Measurements from ENCODE around the gene SH3D21.

Gene SH3D21

DNA sequence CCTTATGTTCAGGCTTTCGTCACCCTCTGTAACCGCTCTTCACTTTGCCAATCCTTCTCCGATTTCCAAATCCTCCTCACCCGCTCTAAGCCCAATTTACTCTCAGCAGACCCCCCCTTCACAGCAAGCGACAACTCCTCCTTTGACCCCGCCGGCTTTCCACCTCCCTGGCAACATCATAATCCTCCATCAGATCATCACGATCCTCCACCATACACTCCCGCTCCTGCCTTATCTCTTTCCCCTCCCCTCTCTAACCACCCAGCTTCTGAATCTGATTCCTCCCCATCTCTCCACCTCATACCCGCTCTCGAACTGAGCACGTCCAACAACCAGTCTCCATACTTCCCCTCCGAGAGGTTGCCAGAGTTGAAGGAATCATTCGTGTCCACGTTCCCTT lies 24.8 kb downstream of the SH3D21 start:
- DNase-seq, result no peak

DNA sequence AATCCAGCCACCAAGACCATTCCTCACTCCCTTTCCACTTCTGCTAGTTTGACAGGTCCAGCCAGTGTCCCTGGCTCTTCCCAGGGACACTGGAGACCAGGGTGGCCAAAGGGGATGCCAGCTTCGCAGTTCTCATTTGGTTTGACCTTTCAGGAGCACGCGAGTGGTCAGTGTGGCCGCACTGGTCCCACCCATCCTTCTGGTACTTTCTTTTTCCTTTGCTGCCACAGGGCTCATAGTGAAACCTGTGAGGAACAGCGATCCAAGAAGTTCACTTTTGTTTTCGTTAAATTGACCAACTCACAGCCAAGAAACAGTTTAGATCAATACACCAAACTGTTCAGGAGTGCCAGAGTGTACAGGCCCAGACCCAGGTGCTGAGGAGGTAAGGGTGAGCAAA lies 31.7 kb downstream of the SH3D21 start:
- no peak for DNase-seq

DNA sequence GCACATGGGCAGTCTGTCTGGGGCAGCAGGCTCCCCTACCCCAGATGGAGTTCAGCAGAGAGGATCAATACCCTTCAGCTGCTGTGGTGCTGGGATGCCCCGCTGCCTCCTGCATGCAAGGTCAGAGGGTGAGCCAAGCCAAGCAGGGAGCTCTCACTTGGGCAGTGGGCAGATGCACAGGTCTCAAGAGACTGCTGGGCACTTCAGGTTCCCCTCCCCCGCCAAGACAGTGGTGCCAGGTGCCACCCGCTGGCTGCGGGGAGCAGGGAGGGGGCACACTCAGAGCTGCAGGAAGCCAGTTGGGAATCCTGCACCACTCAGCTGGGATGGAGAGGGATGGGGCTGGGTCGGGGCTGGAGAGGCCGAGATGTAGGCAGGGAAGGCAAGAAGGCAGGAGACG lies 33.0 kb downstream of the SH3D21 start:
- no peak for DNase-seq

DNA sequence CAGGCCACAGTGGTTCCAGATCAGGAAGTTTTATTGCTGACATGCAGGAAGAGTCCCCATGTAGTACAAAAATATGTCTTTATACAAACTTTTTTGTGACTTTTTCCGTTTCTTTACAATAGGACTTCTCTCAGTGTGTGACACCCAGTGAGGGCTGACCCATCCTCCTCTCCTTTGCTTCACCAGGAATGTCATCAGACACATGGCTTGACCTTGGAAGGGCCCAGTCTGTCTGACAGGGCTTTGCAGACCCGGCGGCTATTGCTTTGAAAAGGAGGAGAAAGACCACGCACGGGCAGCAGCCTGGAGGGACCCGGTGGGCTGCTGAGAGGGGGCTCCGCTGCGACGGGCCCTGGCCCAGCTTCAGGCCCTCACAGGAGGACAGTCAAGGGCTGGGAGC lies 33.4 kb downstream of the SH3D21 start:
- no peak for DNase-seq

DNA sequence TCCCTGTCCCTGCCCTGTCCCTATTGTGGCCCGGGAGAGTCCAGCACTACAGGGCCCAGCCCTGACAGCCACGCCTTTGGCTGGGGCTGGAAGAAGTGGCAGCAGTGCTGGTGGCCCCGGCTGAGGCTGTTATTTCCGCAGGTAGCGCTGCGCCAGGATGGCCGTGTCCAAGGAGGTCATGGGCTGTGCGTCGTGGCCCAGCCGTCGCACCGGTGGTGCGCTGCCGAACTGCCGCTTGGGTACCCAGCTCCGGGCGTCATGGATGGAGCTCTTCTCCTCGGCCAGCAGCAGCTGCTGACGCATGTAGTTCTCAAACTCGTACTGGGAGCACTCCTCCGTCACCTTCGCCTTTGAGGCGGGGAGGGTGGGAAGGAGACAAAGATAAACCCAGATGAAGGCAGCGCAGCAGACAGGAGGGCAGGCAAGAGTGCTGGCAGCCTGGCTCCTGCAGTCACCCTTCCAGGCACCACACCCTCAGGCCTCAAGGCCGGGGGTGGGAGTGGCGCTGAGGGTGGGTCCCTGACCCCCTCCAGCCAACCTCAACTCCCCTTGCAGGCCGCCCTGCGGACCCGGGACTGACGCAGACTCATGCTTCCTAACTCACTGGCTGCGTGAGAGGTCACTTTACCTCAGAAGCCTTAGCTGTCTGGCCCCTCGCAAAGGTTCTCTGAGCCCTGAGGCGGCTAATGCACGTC lies 35.6 kb downstream of the SH3D21 start:
- no peak for DNase-seq

DNA sequence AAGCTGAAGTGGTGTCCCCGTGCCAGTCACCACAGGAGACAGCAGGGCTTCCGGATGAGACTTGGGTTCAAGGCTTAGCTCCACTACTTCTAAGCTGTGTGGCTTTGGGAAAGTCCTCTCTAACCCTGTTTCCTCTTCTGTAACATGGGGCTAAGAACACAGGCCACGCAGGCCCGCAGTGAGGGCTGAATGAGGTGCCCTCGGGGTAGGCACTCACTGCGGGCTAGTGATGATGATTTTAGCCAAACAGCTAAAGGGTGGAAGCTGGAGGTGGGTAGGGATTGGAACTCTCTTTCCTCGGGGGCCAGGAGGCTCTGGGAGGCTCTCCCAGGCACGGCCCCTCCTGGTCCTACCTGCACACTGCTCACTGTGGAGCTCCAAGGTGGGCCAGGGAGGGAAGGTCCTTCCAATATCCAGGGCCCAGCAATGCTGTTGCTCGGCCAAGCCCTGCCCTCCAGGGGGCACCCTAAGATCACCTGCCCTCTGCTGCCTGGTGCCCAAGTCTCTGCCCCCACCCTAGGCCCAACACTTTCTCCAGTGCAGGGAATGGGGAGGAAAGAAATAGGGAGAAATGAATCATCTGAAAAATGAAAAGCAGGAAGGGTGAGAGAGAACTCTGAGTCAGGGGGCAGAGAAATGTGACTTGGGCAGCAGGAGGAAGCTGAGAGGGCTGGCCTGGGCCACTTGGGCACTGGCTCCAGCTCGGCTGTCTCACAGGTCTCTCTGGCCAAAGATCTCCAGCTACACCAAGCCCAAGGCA lies 36.4 kb downstream of the SH3D21 start:
- DNase-seq, result peak; percentile 64

DNA sequence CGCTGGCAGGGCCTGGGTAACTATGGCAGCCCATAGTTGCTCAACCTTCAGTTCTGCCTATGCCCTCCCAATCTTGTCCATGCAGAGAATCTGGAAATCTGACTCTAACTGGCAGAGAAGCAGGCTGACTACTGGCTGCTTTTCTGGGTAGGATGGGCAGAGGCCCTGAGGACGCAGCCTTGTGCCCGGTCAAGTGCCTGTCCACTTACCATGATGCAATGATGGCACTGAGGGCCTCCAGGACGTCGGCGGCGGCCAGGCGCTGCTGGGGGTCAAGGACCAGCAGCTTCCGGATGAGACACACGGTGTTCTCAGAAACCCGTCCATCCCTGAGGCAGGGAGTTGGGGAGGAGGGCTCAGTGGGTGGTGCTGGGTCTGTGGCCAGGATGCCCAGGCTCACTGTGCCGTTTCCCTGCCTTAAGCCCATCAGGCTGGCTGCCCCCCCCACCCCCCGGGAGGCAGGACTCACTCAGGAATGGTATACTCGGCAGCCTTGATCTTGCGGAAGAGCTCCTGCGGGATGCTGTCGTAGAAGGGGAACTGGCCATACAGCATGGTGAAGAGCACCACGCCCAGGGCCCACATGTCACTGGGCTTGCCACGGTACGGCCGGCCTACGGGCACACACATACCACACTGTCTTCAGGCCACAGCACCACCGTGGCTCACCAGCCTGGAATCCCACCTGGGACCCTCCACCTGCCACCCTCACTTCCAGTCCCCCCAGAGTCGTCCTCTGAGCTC lies 37.7 kb downstream of the SH3D21 start:
- no peak for DNase-seq

DNA sequence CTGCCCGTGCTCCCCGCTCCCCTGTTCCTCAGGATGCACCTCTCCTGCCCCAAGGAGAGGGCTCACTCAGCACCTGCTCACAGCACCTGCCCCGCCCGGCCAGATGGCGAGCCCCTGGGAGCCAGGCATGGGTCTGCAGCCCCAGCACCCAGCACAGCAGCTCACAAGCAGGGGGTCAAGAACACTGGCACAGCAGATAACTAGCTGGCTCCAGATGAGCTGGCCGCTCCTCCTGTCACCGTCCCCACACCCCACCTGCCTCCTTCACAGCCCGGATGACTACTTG lies 38.2 kb downstream of the SH3D21 start:
- DNase-seq, result no peak

DNA sequence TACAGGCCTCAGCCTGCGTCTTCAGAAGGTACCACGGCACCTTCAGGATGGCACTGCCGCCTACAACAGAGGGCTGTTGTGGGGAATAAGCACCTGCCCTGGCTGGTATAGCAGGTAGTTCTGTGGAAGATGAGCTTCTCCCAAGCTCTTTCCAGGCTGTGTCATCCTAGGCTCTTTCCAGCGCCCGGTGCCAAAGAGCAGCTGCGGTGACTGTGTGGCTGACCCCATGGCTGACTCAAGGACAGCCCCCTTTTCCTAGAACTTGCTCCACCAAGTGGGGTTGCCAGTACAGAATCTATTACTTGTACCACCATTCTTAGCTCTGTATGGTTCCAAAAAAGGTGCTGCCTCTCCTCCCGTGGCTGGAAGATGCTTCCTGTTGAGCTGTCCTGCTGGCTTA lies 39.2 kb downstream of the SH3D21 start:
- no peak for DNase-seq

DNA sequence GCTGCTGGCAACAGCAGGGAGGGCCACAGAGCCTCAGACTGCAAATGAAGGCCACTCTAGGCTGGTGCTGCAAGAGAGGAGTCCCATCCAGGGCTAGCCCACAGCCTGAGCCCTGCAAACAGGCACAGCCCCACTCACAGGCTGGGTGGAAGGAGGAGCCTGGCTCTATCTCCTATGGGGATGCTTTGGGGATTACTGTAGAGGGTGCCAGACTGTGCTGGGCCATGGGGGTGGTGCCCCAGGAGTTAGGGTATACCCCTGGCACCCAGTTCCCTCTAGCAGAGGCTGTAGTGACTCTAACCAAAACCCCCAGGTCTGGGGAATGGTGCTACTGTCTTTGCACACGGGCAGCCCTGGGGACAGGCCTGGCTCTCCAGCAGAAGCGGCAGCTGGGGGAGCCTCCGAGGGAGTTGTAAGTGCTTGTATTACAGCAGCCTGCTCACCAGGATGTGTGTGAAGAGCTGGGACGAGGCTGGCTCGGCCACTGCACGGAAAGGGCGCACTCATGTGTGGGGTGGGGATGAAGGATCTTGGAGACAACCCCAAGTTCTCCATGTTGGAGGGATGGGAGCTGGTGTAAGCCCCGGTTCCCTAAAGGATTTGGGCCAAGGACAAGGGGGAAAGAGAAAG lies 40.7 kb downstream of the SH3D21 start:
- DNase-seq, result no peak

DNA sequence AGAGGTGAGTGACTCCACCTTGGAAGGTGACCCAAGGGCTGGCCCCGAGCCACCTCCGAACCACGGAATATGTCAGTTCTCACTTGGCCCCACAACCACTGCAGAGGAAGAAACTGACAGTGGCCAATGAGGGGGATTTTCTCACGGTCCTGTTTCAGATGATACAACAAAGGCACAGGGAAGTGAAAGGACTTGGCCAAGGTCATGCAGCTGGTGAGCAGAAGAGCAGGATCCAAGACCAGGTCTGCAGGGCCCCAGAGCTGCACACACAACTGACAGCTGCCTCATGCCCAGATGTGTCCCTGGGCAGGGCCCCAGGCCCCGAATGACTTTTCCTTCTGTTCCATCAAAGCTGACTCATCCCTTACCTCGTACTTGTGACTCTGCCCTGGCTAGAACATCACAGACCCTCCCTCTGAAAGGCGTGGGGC lies 43.1 kb downstream of the SH3D21 start:
- DNase-seq, result peak; percentile 33

DNA sequence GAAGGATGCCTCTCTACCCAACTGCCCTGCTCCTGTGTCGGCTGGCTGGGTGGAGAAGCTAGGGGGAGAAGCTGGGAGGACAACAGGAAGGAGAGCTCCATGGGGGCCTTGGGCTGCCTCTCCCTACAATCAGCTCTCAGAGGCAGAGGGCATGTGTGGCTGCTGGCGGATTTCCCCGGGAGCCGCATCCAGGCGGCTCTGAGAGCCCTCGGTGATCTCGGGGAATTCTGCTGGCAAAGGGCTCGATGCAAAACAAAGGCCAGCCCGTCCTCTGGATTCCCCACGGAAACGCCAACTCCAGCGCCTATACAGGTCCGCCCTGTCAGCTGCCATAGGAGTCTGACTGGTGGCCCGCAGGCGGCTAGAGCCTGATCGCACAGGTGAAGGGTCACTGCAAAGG lies 43.7 kb downstream of the SH3D21 start:
- no peak for DNase-seq

DNA sequence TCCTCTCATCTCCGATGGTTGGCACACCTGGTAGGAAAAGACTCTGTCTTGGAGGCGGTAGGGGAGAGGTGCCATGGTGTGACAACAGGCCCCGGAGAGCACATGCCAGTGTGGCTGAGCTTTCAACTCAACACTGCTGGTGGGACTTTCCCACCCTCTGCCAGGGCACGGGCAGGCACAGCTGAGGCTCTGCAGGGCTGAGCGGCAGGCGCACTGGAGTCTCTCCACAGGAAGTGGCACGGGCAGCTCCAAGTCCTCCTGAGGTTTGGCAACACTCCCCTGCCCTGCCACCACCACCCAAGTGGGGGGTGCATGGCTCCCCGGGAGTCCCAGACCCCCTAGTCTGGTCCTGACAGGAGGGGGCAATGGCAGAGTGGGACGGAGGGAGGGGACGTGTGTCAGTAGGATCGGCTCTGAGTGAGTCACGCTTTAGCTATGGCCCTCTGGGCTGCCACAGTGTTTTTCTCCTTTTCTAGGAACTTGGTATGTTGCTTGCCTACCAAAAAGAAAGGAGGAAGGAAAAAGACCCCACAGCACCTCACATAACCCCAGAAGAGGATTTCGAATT lies 44.6 kb downstream of the SH3D21 start:
- DNase-seq, result peak; percentile 85

DNA sequence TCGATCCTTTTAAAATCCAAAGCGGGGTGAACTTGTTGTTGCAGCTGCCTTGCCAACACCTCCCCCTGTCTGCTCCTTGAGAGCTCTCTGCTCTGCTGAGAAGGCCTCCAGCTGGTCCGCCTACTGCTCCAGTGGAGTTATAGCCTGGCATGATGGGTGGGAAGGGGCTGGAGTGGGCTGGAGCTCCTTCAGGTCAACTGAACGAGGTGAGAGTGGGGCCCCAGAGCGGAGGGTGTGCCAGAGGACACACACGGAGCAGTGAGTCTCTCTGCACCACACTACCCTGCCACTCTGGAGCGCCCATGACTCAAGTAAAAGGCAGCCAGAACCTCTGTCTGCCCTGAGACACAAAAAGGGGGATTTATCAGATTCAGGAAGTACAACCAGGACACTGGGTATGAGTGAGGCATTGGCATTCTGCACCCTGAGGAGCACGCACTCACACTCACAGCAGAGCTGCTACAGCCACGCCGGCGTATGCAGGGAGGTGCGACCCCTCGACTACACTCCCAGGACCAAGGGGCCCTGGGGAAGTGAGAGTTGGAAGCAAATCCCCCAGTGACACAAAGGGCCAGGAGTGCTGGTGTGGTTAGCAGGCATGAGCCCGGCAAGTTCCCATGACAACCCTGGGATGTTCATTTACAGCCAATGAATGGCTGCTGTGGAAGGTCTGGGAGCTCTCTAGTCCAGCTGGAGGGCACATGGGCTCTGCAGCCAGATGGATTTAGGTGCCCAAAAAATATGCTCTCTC lies 45.2 kb downstream of the SH3D21 start:
- DNase-seq, result peak; percentile 89

DNA sequence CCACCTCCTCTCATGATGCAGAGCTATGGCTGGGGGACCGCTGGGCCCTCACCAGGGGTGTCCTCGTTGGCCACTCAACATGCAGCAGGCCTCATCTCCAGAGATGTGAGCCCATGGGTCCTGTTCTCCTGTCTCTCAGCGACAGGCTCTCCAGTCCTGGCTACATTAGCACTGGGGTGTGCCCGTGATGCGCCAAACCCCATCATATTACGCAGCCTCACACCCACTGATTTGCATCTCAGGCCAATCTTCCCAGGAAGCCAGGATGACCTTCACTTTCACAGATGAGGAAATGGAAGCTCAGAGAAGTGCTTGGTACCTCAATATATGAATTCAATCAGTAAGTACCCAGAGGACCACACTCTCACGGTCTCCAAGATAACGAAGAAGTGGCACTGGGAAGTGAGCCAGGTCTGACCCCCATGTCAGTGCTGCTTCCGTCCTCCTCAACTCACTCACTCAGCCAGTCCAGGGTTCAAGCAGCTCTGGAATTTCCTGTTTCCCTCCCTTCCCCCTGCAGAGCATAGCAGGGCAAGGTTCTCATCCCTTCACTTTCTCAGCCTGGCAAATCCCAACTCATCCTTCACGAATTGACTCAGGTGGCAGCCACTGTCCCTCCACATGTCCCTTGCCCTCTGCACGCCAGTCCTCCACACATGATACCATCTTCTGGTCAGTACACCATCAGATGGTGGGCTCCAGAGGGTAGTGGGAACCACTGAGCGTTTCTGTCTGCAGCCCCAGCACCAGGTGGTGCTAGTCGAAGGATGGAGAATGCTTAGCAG lies 46.1 kb downstream of the SH3D21 start:
- DNase-seq, result peak; percentile 67

DNA sequence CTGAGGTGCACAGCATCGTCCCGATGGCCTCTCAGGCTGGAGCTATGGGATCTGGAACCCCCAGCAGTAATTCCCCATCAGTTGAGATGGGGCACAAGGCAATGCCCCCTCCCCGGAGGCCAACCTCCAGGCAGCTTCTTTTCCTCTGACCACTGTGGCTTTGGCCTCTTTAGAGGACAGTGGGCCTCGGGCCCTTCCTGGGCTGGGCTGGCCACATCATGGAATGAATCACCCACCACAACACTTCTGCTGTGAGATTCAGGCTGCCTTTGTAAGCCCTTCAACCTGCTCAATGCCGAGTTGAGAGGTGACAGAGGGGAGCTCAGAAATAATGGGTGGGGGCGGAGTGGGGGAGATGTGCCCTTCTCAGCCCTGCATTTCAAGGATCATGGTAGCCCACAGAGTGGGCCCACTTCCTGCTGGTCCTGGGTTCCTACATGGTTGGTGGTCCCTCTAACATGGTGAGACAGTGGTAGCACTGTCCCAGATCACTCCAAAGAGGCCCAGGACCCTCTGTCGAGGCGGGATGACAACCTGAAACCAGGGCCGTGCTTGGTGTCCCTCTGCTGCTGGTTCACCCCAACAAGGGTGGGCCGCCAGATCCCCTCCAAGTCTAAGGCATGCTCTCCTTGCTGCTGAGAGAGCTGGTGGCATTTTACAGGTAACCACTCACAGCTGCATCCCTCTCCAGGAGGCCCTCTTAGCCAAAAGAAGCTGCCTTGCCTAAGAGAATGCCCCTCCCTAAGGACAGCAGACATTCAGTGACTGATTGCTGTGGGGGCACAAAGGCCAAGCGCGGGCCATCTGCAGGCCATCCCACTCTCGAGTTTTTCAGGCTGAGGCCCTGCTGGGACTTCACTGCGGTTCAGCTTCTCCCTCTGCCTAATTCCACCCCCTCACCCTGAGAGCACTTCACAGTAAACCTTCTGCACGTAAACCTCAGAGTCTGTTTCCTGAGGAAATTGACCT lies 47.0 kb downstream of the SH3D21 start:
- DNase-seq, result peak; percentile 40

DNA sequence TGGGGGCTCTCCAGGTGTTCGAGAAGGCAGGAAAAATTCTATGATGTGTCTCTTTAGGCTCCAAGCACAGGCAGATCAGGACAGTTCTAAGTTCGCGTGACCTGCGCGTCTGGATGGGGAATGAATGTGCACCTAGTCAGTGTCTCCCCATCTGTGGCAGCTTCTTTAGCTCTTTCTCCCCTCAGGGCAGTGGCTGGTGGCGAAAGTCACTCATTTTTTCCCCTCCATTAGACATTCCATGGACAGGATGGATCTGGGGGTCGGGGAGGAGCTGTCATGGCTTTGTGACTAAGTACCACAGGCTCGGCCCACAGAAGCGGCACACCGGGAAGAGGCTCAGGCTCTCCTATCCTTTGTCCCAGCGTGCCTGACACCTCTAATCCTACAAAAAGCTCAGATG lies 48.3 kb downstream of the SH3D21 start:
- no peak for DNase-seq

DNA sequence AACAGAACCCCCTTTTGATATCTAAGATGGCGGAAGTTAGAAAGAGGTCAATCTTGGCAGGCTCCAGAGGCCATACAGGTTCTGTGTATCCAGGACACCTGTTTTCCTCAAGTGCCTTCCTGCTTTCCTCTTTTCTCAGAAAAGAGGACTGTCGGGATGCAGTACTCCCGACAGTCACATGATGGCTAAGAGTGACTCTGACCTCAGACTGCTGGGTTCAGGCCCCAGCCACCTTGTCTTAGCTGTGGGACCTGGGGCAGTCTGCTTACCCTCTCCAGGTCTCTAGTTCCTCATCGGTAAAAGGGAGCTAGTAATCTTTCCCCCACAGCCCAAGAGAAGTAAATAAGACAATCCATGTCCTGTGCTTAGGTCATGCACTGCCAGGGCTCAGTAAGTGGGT lies 49.6 kb downstream of the SH3D21 start:
- no peak for DNase-seq

DNA sequence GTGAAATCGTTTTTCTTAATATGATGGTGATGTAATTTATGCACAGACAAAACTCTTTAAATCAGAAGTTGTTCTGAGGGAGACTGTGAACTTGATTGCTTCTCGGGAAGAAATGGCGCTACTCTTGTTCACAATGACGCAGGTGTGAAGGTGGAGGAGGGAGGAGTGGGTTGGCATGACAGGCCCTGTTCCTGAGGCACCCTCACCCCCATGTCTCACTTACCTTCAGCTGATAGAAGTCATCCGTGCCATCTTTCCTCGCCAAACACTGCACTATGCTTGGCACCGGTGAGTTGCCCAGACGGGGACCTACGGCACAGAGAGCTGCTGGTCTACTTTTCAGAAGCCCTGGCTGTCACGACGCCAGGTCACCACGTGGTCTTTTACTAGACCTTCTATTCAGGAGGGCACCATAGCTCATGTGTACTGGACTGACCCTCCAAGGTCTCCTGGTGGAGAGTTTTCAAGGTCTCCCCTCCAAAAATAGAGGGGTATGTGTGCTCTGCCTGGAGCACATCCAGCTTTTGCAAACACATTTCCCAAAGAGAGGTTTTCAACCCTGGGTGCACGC lies 52.4 kb downstream of the SH3D21 start:
- no peak for DNase-seq

DNA sequence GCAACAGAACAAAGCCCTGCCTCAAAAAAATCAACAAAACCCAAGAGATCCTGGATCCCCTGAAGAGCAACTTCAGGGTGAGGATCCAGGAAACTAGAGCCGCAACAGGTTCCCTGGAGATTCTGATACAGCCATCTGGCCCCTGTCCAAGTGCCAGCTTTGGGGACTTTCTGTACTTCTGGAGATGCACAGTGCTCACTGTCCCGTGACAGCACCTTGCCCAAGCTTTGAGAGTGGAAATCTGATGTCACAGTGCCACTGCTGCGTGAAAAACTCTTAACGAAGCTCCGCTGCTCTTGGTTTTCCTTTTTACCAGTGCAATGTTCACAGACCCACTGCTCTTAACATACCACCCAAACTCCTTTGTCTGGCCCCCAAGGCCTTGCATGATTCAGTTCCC lies 53.2 kb downstream of the SH3D21 start:
- no peak for DNase-seq

Measured in fibroblast of skin of abdomen (primary cell).